Mesothelial cell of epicardium (in vitro differentiated cells): Measurements from ENCODE around the gene DPP6. TPM values are rescaled to one million over a fixed set of nuclear protein-coding genes. Genes with fewer than 3 reads are reported as not detected.

Source experiments
- DNase-seq, 2 experiments: peaks; one replicate each; pipeline ENCODE4 v3.0.0; 2021; ENCODE audit warnings: low spot score in 2 of 2; ENCODE audit not compliant: unreplicated experiment in 2 of 2
- H3K27ac Mint-ChIP-seq: 2 replicates; pipeline ENCODE4 v1.8.0; 2021; ENCODE audit warnings: mixed read lengths
- H3K27me3 Mint-ChIP-seq: 2 replicates; pipeline ENCODE4 v1.8.0; 2021; ENCODE audit warnings: low read depth, mixed read lengths
- H3K36me3 Mint-ChIP-seq: 2 replicates; pipeline ENCODE4 v1.8.0; 2021; ENCODE audit warnings: mixed read lengths
- H3K4me1 Mint-ChIP-seq: 2 replicates; pipeline ENCODE4 v1.8.0; 2021; ENCODE audit warnings: mixed read lengths
- H3K4me3 Mint-ChIP-seq: 2 replicates; pipeline ENCODE4 v1.8.0; 2021; ENCODE audit warnings: mild to moderate bottlenecking, moderate library complexity, mixed read lengths
- H3K9me3 Mint-ChIP-seq: 2 replicates; pipeline ENCODE4 v1.8.0; 2021; ENCODE audit warnings: mixed read lengths
- CTCF ChIP-seq: fragments of 200-600 bp; sonication (generic); IDR thresholded peaks from one replicate; pipeline ENCODE4 v1.5.0; 2021; ENCODE audit warnings: antibody characterized with exemption; ENCODE audit not compliant: unreplicated experiment
- total RNA-seq: library from RNA; stranded (reverse); gene quantifications from 3 replicates; pipeline ENCODE4 v1.2.1, GENCODE V29; 2021

DPP6 gene
- total RNA-seq, 1 donor from 2014 or later = 0.09 TPM

DNA sequence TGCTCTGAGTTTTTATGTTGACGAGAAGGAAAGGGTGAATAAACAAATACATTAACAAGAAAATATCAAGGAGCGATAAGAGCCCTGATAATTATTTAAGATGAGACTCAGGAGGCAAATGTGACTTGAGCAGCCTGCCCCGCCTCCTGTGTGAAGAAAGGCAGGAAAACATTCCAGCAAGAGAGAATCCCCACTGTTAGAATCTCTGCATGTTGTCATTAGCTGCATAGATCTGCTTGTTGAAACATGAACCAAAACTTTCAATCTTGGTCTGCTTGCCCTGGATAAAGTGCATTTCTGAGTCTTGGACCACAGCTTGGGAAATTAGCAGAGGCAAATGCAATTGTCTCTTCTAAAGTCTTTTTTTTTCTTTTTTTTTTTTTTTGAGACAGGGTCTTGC is 120.0 kb downstream of the DPP6 start:
- Mint-ChIP-seq H3K36me3 (no peaks in the 10 kb centered on the region), H3K4me3 (no peak overlapping the region), H3K4me1 (peaks cover 3% of the 10 kb centered on the region), H3K9me3 (no peaks in the 10 kb centered on the region), H3K27me3 (no peaks in the 10 kb centered on the region), H3K27ac (no peak overlapping the region)
- TF ChIP-seq CTCF = no peak
- DNase-seq = no peak

DNA sequence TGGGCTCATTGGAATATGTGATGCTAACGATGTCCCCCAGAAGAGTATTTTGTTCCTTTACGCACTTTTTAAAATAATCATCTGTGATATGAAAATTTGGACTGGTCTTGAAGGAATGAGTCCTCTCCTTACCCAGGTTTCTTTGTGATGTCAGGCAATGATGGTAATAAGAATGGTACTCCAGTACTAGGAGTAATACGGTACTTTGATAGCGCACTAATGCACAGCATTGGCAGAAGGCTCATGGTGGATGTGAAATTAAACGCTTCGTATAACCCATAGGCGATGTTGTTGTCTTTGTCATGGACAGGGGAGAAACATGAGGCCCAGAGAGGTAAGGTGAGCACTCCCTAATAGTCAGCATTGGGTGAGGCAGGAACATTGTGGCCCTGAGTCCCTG is 125.4 kb downstream of the DPP6 start:
- Mint-ChIP-seq H3K4me3 (no peak overlapping the region), H3K4me1 (no peaks in the 10 kb centered on the region), H3K9me3 (no peaks in the 10 kb centered on the region), H3K36me3 (no peaks in the 10 kb centered on the region), H3K27ac (no peak overlapping the region), H3K27me3 (peaks cover 17% of the 10 kb centered on the region)
- TF ChIP-seq CTCF = no peak
- DNase-seq = no peak

GRCh38 chr7:154178895-154179294 is 126.7 kb downstream of the DPP6 start:
- TF ChIP-seq CTCF = no peak
- peaks cover 2% of the 10 kb centered on the region for H3K4me1 Mint-ChIP-seq
- no peak for DNase-seq
- peaks cover 30% of the 10 kb centered on the region for H3K27me3 Mint-ChIP-seq
- H3K36me3 Mint-ChIP-seq = no peaks in the 10 kb centered on the region
- no peak overlapping the region for H3K4me3 Mint-ChIP-seq
- no peak overlapping the region for H3K27ac Mint-ChIP-seq
- H3K9me3 Mint-ChIP-seq = no peaks in the 10 kb centered on the region

DNA sequence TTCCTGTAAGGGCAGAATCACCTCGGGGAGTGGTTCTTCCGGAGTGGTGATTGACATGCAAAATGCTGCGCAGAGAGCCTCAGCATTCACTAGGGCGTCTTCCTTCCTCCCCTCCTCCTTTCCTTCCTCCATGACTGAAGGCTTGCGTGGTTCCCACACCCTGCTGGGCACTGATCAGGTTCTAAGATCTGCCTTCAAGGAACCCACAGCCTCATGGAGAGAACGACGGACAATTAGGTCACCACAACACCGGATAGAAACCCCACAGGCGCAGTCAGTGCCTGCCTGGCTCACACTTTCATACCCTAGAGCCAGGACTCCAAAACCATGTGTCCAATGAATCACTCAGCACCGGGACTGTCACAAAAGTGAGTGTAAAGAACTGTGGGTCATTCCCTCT is 131.3 kb downstream of the DPP6 start:
- Mint-ChIP-seq H3K27ac (no peak overlapping the region), H3K9me3 (no peaks in the 10 kb centered on the region), H3K4me1 (peaks cover 2% of the 10 kb centered on the region), H3K27me3 (peaks cover 56% of the 10 kb centered on the region), H3K4me3 (no peak overlapping the region), H3K36me3 (no peaks in the 10 kb centered on the region)
- TF ChIP-seq CTCF = no peak
- no peak for DNase-seq

GRCh38 chr7:154183946-154184345 is 131.7 kb downstream of the DPP6 start:
- DNase-seq = no peak
- peaks cover 2% of the 10 kb centered on the region for H3K4me1 Mint-ChIP-seq
- no peak for TF ChIP-seq CTCF
- no peaks in the 10 kb centered on the region for H3K36me3 Mint-ChIP-seq
- peaks cover 56% of the 10 kb centered on the region for H3K27me3 Mint-ChIP-seq
- H3K27ac Mint-ChIP-seq = no peak overlapping the region
- no peak overlapping the region for H3K4me3 Mint-ChIP-seq
- H3K9me3 Mint-ChIP-seq = no peaks in the 10 kb centered on the region

DNA sequence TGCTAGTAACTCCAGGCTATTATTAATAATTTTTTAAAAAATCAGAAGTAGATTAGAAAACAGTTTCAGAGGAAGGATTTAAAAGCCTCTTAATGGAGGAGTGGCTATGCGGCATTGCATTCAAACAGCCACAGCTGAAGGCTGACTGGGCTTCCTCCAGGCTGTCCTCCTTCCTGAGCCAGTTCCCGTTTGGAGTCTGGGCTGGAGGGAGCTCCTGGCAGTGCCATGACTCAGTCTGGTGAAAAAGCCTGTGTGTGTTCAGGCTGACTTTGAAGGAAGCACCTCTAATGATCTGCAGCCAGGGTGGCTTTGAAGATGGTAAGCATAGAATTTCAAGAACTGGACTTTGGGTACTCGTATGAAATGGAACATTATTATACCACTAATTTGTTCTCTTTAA is 134.6 kb downstream of the DPP6 start:
- no peak overlapping the region for H3K4me3 Mint-ChIP-seq
- H3K27me3 Mint-ChIP-seq = peaks cover 47% of the 10 kb centered on the region
- TF ChIP-seq CTCF = no peak
- H3K27ac Mint-ChIP-seq = no peak overlapping the region
- H3K36me3 Mint-ChIP-seq = no peaks in the 10 kb centered on the region
- no peaks in the 10 kb centered on the region for H3K9me3 Mint-ChIP-seq
- no peak for DNase-seq
- peaks cover 2% of the 10 kb centered on the region for H3K4me1 Mint-ChIP-seq
